NCI-H1092 treated with DMSO at 0.1 percent for 48 hours (cell line): ENCODE data around the gene PTPN22.
"Not testable (repeated sequence)": the region's sequence is repeated elsewhere in the genome, so short reads cannot be mapped to it uniquely, and the experiment has no call there.

Source experiments
- DNase-seq: peaks from one replicate; lab custom pipeline; 2025; lab: John Stamatoyannopoulos, UW

The PTPN22 gene

GRCh38 chr1:113887402-113888175, 16.1 kb upstream of the PTPN22 start, which contains the start of gene BCL2L15:
Gene BCL2L15, minus strand, starts transcription at chr1:113887581. Its CDS starts 206 bp downstream, at chr1:113887375.
- no peak for DNase-seq

DNA sequence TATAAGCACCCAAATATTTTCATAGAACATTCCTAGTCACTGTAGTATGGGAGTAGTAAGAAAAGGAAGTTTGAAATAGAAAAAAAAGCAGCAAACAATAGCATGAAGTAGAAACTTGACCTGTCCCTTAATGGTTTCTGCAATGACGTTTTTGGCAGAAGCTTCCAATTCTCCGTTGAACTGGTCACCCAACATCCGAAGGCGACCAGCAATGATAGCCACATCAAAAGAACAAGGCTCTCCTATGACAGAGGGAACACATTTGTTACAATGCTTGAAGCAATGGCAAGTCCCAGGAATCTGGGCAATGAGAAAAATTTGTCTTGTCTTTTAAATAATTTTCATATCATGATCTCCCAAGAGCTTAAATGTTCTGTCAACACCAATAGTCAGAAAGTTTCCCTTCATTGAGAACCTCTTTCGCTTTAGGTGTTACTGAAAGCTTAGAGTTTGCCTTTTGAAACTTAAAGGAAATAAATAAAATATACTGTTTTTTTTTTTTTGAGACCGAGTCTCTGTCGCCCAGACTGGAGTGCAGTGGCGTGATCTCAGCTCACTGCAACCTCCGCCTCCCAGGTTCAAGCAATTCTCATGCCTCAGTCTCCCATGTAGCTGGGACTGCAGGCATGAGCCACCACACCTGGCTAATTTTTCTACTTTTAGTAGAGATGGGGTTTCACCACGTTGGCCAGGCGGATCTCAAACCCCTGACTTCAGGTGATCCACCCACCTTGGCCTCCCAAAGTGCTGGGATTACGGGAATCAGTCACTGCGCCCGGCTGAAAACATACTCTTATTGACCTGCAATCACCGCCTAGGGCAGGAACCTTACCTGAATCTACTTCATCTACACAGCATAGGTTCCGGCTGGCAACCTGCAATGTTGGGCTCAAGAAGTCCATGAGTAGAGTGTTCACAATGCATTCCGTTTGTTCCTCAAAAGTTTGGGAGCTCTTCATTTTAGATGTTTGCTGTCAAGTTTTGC, 15.2 kb upstream of the PTPN22 start:
- no peak for DNase-seq

DNA sequence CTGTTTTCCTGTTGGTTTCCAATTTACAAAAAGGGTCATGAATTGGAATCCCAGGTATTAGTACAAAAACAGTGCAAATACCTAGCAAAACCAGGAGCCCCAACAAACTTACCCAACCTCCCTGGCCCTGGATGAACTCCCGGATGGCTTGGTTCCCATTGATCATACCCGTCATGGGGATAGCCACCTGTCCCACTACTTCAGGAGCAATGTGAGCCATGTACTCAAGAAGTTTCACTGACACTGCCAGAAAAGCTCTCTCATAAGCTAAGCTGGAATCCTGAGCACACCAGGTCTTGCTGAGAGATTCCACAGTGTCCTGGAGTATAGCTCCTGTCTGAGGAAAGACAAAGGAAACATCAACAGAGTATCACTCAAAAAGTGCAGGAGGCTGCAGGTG, 10.1 kb upstream of the PTPN22 start:
- DNase-seq = no peak

GRCh38 chr1:113879739-113880038, 8.2 kb upstream of the PTPN22 start:
- DNase-seq = no peak

GRCh38 chr1:113876176-113876575, 4.7 kb upstream of the PTPN22 start:
- DNase-seq = no peak

GRCh38 chr1:113875714-113876113, 4.2 kb upstream of the PTPN22 start:
- no peak for DNase-seq

- DNase-seq = no peak
Observed at GRCh38 chr1:113874012-113874879, 2.7 kb upstream of the PTPN22 start.

GRCh38 chr1:113872219-113872935, 865 bp upstream of the PTPN22 start:
- no peak for DNase-seq

DNA sequence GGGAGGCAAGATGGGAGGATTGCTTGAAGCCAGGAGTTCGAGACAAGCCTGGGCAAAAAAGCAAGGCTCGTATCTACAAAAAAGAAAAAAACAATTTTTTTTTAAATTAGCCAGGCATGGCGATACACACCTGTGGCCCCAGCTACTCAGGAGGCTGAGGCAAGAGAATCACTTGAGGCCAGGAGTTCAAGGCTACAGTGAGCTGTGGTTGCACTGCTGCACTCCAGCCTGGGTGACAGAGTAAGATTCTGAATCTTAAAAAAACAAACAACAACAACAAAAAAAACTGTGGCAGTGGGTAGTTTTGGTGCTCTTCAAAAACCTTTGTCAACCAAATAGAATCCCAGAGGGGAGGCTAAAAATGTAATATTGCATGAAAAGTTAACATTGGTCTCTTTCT, 734 bp downstream of the PTPN22 start:
- DNase-seq = no peak

- DNase-seq = no peak
Observed at GRCh38 chr1:113868387-113869083, 3.0 kb downstream of the PTPN22 start.

DNA sequence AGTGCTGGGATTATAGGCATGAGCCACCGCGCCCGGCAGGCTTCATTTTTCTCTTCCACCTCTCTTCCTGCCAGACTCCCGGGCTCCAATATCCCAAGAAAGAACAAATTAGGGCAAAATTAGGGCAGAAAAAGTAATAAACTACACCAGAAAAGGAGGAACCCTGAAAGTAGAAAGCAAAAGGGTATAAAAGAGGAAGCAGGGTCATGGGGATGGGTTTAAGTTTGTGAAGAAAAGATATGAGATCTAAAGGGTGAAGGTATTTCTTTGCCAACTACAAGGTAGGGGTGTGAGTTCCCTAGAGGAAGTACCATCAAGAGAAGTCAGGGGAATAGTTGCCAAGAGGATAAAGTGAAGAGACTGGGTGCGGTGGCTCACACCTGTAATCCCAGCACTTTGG, 9.9 kb downstream of the PTPN22 start:
- no peak for DNase-seq

- DNase-seq = no peak
Observed at GRCh38 chr1:113860891-113861290, 10.6 kb downstream of the PTPN22 start.

- DNase-seq = no peak
Observed at GRCh38 chr1:113859478-113860175, 11.9 kb downstream of the PTPN22 start.

DNA sequence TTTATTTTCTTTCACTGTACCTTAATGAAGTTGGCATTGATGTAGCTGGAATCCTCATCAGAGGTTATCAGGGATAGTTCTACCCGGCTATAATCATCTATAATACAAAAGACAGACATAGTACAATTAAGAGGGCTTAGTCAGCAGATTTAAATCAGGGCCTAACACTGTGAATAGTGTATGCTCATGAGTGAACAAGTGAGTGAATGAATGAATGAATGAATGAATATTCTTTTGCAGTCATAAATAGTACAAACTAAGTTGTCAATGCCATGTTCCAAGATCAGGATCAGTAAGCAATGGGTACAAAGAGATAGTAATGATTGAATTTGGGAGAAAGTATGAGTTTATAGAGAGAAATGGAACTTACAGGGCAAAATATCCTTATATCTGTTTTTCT, 12.5 kb downstream of the PTPN22 start:
- DNase-seq = no peak

DNA sequence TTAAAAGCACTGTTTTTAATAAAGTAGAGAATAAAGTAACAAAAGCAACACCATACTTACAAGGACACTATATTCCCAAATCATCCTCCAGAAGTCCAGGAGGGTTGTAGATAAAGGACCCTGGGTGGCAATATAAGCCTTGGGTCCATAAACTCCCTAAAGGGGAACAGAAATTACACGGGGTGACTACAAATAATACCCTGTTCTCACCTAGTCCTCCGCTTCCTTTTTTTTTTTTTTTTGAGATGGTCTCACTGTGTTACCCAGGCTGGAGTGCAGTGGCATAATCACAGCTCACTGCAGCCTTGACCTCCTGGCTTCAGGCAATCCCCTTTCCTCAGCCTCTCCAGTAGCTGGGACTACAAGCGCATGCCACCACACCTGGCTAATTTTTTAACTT, 13.1 kb downstream of the PTPN22 start:
- no peak for DNase-seq

DNA sequence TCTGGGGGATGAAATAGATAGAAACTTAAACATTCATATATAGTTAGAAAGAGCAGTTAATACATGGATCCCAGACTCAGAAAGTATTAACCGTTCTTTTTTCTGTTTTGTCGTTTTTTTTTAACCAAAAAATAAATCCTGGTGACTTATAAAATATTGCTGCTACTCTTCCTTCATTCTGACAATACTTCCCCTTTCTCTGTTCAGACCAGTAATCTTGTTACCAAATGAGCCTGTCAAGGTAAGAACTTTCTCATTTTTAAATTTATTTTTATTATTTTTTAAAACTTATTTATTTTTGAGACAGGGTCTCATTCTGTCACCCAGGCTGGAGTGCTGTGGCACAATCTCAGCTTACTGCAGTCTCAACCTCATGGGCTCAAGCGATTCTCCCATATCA, 13.7 kb downstream of the PTPN22 start:
- DNase-seq = no peak

DNA sequence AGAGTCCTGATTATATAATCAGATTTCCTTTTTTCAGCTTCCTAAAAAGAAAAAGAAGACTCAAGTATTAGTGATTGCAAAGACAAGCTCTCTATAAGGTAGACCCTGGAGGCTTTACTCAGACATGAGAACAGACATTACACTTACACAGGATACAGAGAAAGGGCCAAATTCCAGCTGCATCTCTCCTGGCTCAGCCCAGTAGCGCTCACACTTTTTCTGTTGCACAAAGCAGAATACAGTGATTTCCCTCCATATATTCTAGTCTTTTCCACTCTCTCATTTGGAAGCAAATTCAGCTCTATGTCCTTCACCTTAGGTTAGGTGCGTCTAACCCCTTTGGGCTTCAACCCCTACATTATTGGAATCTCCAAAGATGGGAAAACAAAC, 15.1 kb downstream of the PTPN22 start:
- no peak for DNase-seq

- no peak for DNase-seq
Observed at GRCh38 chr1:113855630-113856400, 15.7 kb downstream of the PTPN22 start.

DNA sequence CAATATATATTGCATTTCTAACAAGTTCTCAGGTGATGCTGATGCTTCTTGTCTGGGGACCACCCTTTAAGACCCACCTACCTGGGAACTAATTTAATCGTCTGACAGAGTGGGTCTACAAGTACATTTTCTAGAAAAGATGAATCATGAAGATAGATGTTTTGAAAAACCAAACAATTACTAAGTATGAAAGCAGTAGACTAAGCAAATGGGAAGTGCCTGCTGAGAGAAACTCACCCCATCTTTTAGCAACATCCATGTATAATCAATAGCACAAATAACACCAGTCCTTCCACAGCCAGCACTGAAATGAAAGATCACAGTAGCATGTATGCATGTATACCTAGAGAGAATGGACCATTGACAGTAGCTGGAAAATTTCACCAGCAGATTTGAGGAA, 17.3 kb downstream of the PTPN22 start:
- DNase-seq = no peak

GRCh38 chr1:113852694-113853093, 18.8 kb downstream of the PTPN22 start:
- not testable (repeated sequence) for DNase-seq
